MCF 10A (cell line): ENCODE measurements around the gene PHF11. TPM values are rescaled to one million over a fixed set of nuclear protein-coding genes. Genes with fewer than 3 reads are reported as not detected.

Experiments used
- BruUV-seq: library from RNA; stranded (reverse); fragments of 400-500 nt; replicated peaks from 2 replicates; lab custom pipeline; 2021; lab: Mats Ljungman, UMichigan
- CTCF ChIA-PET: fragments of 300-600 bp; sonication (Branson Sonifier 250); formaldehyde crosslinking; extraction: SDS; loops from one replicate; lab custom pipeline; 2021; ENCODE audit warnings: antibody characterized with exemption, inconsistent platforms; lab: Yijun Ruan, JAX
- POLR2A ChIA-PET: fragments of 300-600, 350-650 bp; sonication (Branson Sonifier 250); formaldehyde crosslinking; extraction: SDS; loops from one replicate; lab custom pipeline; 2020; ENCODE audit warnings: antibody characterized with exemption, inconsistent platforms; lab: Yijun Ruan, JAX
- DNase-seq: peaks from one replicate; pipeline ENCODE4 v3.0.0-alpha.2; 2018; ENCODE audit not compliant: unreplicated experiment
- H3K27ac Mint-ChIP-seq: one replicate; pipeline ENCODE4 v1.8.0; 2022; ENCODE audit warnings: mild to moderate bottlenecking, low read depth, mixed read lengths; ENCODE audit not compliant: unreplicated experiment
- H3K27me3 Mint-ChIP-seq: one replicate; pipeline ENCODE4 v1.8.0; 2022; ENCODE audit warnings: mixed read lengths; ENCODE audit not compliant: insufficient read depth, unreplicated experiment
- H3K36me3 Mint-ChIP-seq: one replicate; pipeline ENCODE4 v1.8.0; 2022; ENCODE audit warnings: mild to moderate bottlenecking, moderate library complexity, mixed read lengths; ENCODE audit not compliant: insufficient read depth, unreplicated experiment
- H3K4me1 Mint-ChIP-seq: one replicate; pipeline ENCODE4 v1.8.0; 2022; ENCODE audit warnings: mixed read lengths; ENCODE audit not compliant: insufficient read depth, unreplicated experiment
- H3K4me3 Mint-ChIP-seq: one replicate; pipeline ENCODE4 v1.8.0; 2022; ENCODE audit warnings: mild to moderate bottlenecking, moderate library complexity, mixed read lengths; ENCODE audit not compliant: unreplicated experiment
- H3K9me3 Mint-ChIP-seq: one replicate; pipeline ENCODE4 v1.8.0; 2022; ENCODE audit warnings: mixed read lengths; ENCODE audit not compliant: unreplicated experiment
- CTCF ChIP-seq: fragments of 200-600 bp; IDR thresholded peaks from one replicate; pipeline ENCODE4 v1.8.0; 2022; ENCODE audit warnings: antibody characterized with exemption, mild to moderate bottlenecking; ENCODE audit not compliant: unreplicated experiment
- intact Hi-C: fragments of 100-400 bp; cut with micrococcal nuclease; formaldehyde crosslinking; loops from 2 replicates; pipeline ENCODE4 v1.14.1; 2022
- total RNA-seq: library from RNA; stranded (reverse); gene quantifications from 2 replicates; pipeline ENCODE4 v1.2.3, GENCODE V29; 2022

Gene PHF11
- total RNA-seq, 1 experiment from 2014 or later = 17.9 TPM

GRCh38 chr13:49533011-49533410 is 37.3 kb downstream of the PHF11 start:
- H3K4me3 Mint-ChIP-seq = no peak overlapping the region
- no peaks in the 10 kb centered on the region for H3K9me3 Mint-ChIP-seq
- H3K27ac Mint-ChIP-seq = no peak overlapping the region
- intact Hi-C loops = no loop called here
- no peaks in the 10 kb centered on the region for H3K27me3 Mint-ChIP-seq
- ChIA-PET CTCF (no interaction called here), POLR2A (interaction anchor here (0.7 kb wide), 1 partner anchor 10 kb away, joined by 3 read pairs; no protein-coding TSS in a partner anchor)
- H3K4me1 Mint-ChIP-seq = no peaks in the 10 kb centered on the region
- DNase-seq = no peak
- TSS peak; percentile 39 for BruUV-seq
- H3K36me3 Mint-ChIP-seq = peaks cover 37% of the 10 kb centered on the region
- no peak for TF ChIP-seq CTCF

- Mint-ChIP-seq H3K9me3 (no peaks in the 10 kb centered on the region), H3K27me3 (no peaks in the 10 kb centered on the region), H3K4me1 (no peaks in the 10 kb centered on the region), H3K4me3 (no peak overlapping the region), H3K27ac (no peak overlapping the region), H3K36me3 (peaks cover 34% of the 10 kb centered on the region)
- BruUV-seq = no TSS peak
- ChIA-PET CTCF (no interaction called here), POLR2A (no interaction called here)
- intact Hi-C loops = no loop called here
- TF ChIP-seq CTCF = no peak
- DNase-seq = no peak
These were observed 38.0 kb downstream of the PHF11 start for GRCh38 chr13:49533591-49534269.

GRCh38 chr13:49536144-49536873 is 40.6 kb downstream of the PHF11 start:
- CTCF ChIA-PET = interaction anchor here (0.6 kb wide), 1 partner anchor 49 kb away, joined by 3 read pairs; no protein-coding TSS in a partner anchor
- POLR2A ChIA-PET = no interaction called here
- DNase-seq = no peak
- no peaks in the 10 kb centered on the region for H3K4me1 Mint-ChIP-seq
- H3K27ac Mint-ChIP-seq = no peak overlapping the region
- intact Hi-C loops = no loop called here
- TF ChIP-seq CTCF = no peak
- peaks cover 54% of the 10 kb centered on the region for H3K36me3 Mint-ChIP-seq
- H3K9me3 Mint-ChIP-seq = no peaks in the 10 kb centered on the region
- H3K27me3 Mint-ChIP-seq = no peaks in the 10 kb centered on the region
- BruUV-seq = no TSS peak
- H3K4me3 Mint-ChIP-seq = no peak overlapping the region

DNA sequence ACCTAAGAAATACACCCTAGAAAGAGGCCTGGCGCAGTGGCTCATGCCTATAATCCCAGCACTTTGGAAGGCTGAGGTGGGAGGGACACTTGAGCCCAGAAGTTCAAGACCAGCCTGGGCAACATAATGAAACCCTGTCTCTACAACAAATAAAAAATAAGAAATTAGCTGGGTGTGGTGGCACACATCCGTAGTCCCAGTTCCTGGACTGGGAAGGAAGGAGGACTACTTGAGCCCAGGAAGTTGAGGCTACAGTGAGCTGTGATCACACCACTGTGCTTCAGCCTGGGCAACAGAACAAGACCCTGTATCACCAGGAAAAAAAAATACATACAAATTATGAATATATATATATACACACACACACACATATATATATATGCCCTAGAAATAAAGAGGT is 42.7 kb downstream of the PHF11 start:
- no TSS peak for BruUV-seq
- ChIA-PET CTCF (interaction anchor here (0.6 to 0.9 kb wide), 4 partner anchors 29 to 1587 kb away, joined by 3 to 4 read pairs (median 3); no protein-coding TSS in a partner anchor), POLR2A (interaction anchor here (0.6 kb wide), 1 partner anchor 46 kb away, joined by 4 read pairs; no protein-coding TSS in a partner anchor)
- Mint-ChIP-seq H3K27ac (no peak overlapping the region), H3K27me3 (no peaks in the 10 kb centered on the region), H3K36me3 (peaks cover 69% of the 10 kb centered on the region), H3K4me1 (no peaks in the 10 kb centered on the region), H3K4me3 (no peak overlapping the region), H3K9me3 (no peaks in the 10 kb centered on the region)
- intact Hi-C loops = no loop called here
- DNase-seq = no peak
- no peak for TF ChIP-seq CTCF
